ENCODE data around the gene COBLL1.

GRCh38 chr2:164849506-164849905 lies 7.9 kb upstream of the COBLL1 start:
- TF ChIP-seq YY1 (tag by site-specific recombination; IDR thresholded peaks at IDR 0.05) (no peak), PATZ1 (tag by site-specific recombination; IDR thresholded peaks at IDR 0.05) (no peak), ZNF121 (tag by site-specific recombination; IDR thresholded peaks at IDR 0.05) (no peak), REPIN1 (tag by site-specific recombination; IDR thresholded peaks at IDR 0.05; ENCODE audit: low read depth) (no peak), HOXA7 (CRISPR knock-in tag; IDR thresholded peaks at IDR 0.05; ENCODE audit: borderline replicate concordance) (no peak), CTCF (tag by site-specific recombination; IDR thresholded peaks at IDR 0.05) (no peak), ZNF292 (tag by site-specific recombination; IDR thresholded peaks at IDR 0.05; ENCODE audit: borderline replicate concordance, low read depth) (no peak), SP2 (tag by site-specific recombination; IDR thresholded peaks at IDR 0.05) (no peak), ZBTB21 (tag by site-specific recombination; IDR thresholded peaks at IDR 0.05) (no peak), ZBTB7A (tag by site-specific recombination; IDR thresholded peaks at IDR 0.05; ENCODE audit: low read depth) (no peak)

Measured in HEK293 (cell line).